Stimulated activated CD4-positive, alpha-beta T cell treated with anti-CD3 and anti-CD28 coated beads, TNF-alpha, amount 100 ng/mL, for 24 hours (primary cell): ENCODE measurements around the gene UCHL5.

Experiments used
- DNase-seq, 3 experiments: peaks; one replicate each; pipeline ENCODE4 v3.0.0-alpha.2; 2020; ENCODE audit warnings: low read depth in 3 of 3

Gene UCHL5, protein sequence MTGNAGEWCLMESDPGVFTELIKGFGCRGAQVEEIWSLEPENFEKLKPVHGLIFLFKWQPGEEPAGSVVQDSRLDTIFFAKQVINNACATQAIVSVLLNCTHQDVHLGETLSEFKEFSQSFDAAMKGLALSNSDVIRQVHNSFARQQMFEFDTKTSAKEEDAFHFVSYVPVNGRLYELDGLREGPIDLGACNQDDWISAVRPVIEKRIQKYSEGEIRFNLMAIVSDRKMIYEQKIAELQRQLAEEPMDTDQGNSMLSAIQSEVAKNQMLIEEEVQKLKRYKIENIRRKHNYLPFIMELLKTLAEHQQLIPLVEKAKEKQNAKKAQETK

DNA sequence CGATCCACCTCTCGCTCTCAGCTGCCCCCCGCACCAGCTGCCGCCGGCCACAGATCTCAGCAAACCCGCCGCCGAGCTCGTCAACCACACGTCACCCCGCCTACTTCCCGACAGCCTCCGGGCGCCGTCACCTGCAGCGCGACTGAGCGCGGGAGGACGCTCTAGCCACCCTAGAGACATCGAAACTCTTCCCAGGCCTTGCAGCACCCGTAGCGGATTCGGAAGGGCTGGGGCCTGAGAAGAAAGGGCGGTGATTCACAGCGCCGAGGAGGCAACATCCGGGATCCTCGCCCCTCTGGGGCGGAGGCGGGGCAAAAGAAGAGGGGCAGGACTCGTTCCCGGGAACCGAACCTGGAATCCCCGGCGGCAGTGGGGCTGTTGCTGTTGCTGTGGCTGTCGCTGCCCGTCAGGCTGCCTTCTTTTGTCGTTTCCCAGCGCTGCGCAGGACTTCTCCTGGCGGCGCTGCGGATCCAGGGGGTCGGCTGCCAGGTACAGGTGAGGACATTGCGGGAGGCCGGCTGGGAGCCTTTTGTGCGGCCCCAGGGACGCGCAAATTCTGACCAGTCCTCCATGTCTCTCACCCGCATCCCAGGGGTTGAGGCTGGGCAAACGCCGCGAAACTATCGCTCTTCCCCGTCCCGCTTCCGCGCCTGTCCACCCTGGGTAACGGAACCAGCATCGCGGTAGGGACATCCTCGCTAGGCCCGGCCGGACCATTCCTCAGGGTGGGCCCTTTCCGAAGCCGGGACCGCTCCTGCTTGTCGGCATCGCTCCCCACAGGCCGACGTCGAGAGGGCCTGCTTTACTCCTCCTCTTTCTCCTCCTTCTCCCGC lies at the start of gene UCHL5, which contains the start of gene RO60:
TSS of gene UCHL5 (minus strand) at position 79 of the 833 bp plus-strand sequence. CDS start 100 bp downstream, outside the sequence.
TSS of gene RO60 (plus strand) at position 331 of the 833 bp plus-strand sequence. CDS start 9,443 bp downstream, outside the sequence.
- DNase-seq: peak; percentile 88 to 93 (median 92)

- no peak for DNase-seq
Observed at GRCh38 chr1:193108471-193108870, 49.3 kb upstream of the UCHL5 start.

DNA sequence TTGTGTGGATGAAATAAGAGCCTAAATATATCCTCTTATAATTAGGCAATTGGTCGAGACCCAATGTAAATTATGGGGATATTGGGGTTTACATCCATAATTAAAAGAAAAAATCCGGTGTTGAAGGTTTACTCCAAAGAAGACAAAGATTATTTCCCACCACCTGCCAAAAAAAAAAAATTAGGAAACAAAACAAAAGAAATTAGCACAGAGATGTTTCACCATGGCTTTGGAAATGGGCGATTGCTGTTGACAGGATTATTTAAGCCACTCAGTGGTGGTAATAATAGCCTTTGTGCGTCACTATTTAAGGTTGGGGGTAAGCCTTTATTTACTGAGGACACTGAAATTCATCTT lies 46.6 kb upstream of the UCHL5 start:
- no peak for DNase-seq

DNA sequence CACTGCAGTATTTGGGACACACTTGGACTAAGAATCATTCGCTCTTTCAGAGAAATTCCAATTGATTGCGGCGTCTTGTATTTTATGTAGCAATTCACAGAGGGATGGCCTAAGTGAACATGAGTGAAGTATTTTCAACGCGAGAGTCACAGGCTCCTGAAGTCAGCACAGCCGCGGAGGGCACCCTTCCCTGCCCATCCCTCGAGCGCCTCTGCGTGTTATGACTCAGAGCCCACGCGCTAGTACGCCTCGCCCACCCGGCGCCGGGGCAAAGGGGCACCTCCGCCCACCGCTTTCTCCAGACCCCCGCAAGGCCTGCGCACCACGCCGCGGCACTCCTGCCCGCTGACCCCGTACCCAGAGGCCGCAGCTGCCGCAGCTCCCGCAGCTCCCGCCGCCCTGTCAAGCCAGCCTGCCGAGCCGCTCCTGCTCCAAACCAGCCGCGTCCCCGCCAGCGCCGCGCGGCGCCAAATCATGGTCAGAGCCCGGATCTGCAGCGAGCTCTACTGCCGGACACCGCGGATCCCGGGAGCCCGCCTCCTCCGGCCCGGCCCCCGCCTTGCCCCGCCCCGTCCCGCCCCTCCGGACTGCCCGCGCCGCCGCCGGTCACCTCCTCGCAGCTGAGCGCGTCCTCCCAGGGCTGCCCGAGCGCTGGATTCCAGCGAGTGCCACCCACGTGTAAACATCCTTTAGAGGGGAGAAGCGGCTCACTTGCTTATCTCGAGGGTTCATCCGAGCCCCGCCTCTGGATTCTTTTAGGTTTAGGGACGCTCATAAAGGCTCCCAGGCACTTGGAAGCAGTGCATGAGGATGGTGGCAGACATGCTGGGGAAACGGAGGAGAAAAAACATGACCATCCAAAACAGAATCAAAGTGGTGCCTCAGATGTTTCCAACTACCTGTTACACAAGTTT lies 46.0 kb upstream of the UCHL5 start, which contains the start of gene GLRX2:
TSS of gene GLRX2 (minus strand) at position 508 of the 914 bp plus-strand sequence. CDS start at position 476, 32 bp downstream.
- DNase-seq: peak in 2 of 3 experiments; percentile 16 to 65

DNA sequence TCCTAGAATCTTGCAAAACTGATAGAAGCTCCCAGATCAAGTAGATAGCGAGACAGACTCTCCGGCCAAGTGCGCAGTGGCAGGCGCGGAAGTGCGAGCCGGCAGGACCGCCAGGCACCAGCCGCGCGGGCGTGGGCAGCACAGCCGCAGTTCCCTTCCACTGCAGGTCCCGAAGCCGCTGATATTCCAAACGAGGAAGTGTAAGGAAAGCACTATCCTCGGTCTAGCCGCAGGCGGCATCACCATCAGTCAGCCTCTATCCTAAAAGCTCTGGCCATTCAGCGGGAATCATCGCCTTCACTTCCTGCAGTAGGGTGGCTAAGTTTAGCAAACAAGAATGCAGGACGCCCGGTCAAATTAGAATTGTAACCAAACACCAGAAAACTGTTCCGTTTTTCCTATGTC lies 45.3 kb upstream of the UCHL5 start:
- peak in 1 of 3 experiments; percentile 20 for DNase-seq

DNA sequence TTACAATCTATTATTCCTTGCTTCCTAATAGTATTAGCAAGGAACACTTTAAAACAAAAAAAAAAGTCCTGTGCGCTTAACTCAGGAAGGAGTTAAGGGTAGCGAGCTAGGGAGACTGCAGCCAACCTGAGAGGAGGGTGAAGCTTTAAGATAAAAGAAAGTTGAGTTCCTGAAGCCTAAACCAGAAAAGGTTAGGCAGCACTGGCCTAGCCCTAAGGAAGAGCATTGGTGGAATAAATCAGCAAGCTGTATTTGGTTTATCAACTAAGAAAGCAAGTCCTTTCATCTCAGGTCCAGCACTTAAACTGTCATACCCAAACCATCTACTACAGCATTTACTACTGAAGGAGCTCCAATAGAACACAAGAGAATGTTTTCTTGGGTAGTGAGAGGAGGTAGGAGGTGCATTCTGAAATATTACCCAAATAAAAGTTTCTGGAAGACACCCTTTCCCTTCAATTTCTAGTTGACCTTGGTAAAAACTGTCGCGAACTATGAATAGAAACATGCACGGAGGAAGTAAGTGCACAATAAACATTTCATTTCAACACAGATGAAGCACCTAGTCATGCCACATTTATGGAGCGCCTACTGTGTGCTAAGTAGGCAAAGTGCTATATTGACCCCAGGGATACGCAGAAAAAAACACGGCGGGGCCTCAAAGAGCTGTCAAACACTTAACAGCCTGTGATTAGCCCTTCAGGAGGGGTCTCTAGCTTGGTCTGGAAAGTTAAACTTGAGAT lies 44.8 kb upstream of the UCHL5 start:
- DNase-seq: no peak

GRCh38 chr1:193102662-193103061 lies 43.5 kb upstream of the UCHL5 start:
- DNase-seq: no peak

DNA sequence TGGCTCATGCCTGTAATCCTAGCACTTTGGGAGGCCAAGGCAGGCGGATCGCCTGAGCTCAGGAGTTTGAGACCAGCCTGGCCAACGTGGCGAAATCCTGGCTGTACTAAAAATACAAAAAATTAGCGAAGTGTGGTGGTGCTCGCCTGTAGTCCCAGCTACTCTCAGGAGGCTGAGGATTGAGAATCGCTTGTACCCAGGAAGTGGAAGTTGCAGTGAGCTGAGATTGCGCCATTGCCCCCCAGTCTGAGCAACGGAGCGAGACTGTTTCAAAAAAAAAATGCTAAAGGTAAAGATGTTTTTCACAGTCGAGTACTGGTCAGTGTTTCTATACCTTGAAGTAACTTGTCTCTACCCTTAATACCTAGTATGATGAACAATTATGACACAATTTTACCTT lies 35.0 kb upstream of the UCHL5 start:
- DNase-seq: no peak

- DNase-seq: no peak
Observed at GRCh38 chr1:193090865-193091264, 31.7 kb upstream of the UCHL5 start.

GRCh38 chr1:193087893-193088292 lies 28.7 kb upstream of the UCHL5 start:
- DNase-seq: no peak

- no peak for DNase-seq
Observed at GRCh38 chr1:193086342-193086741, 27.2 kb upstream of the UCHL5 start.

GRCh38 chr1:193085263-193085662 lies 26.1 kb upstream of the UCHL5 start:
- no peak for DNase-seq

- DNase-seq: no peak
Observed at GRCh38 chr1:193083365-193084088, 24.4 kb upstream of the UCHL5 start.

GRCh38 chr1:193079187-193079586 lies 20.0 kb upstream of the UCHL5 start:
- DNase-seq: no peak

- no peak for DNase-seq
Observed at GRCh38 chr1:193077991-193078390, 18.8 kb upstream of the UCHL5 start.

GRCh38 chr1:193070942-193071341 lies 11.8 kb upstream of the UCHL5 start:
- peak in 1 of 3 experiments; percentile 8 for DNase-seq

DNA sequence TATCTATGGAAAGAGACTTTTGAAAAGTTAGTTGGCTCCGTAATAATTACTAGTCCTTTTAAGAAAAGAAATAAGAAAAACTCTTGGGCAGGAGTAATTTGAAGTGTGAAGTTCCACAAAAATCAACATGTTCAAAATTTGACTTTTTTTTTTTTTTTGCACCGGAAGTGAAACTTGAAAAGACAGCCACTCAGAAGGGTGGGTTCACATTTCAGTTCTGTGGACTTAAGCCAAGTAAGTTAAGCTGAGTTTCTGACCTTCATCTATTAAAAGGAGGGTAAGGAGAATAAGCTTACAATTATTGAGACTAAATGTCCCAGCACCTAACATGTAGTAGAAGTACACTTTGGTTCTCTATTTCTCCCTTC lies 11.2 kb upstream of the UCHL5 start:
- no peak for DNase-seq

GRCh38 chr1:193069748-193070385 lies 10.7 kb upstream of the UCHL5 start:
- DNase-seq: no peak

DNA sequence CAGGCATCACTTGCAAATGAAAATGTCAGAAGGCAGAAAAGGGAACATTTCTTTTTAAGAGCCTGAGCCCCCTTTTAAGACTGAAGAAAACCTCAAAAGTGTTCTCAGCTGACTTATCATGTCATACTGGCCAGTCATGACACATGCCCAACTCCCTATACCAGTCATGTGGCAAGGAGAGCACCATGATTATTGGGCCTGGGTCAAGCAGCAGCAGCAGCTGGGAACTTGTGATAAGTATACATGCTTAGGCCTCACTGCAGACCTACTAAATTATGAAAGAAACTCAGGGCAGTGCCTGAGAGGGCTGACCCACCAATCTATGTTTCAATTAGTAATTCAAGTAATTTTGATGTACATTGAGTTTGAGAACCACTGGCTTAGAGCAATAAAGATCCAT lies 8.9 kb upstream of the UCHL5 start:
- DNase-seq: no peak

DNA sequence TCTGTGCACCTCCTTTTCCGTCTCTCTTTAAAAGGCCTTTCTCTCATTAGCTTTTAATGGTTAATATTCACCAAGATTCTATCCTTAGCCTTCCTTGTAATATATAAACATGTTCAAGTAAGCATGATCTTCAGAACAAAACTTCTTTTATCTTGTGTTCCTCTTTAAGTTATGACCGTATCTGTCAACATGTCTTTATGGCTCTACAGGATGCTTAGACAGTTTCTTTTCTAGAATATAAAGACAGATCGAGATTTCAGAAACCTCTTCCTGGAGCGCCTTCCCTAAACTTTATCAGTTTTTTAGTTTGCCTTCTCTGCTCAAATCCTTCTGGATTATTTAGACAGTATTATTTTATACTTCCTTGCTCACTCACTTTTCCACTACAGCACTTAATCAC lies 7.4 kb upstream of the UCHL5 start:
- no peak for DNase-seq
